K562 (cell line): Measurements from ENCODE around the gene NT5DC4. TPM values are rescaled to one million over a fixed set of nuclear protein-coding genes. Genes with fewer than 3 reads are reported as not detected.

Experiments used
- CHD1 ChIP-seq: fragments of 200-600 bp; sonication (generic); IDR thresholded peaks from one replicate; pipeline ENCODE4 v1.6.1; 2012; ENCODE audit warnings: mild to moderate bottlenecking, moderate library complexity, low read length, inconsistent platforms
- DNMT1 ChIP-seq: fragments of 450-650 bp; IDR thresholded peaks from 2 replicates; pipeline ENCODE4 v1.6.1; 2016; ENCODE audit warnings: antibody characterized with exemption, mild to moderate bottlenecking
- FOXK2 ChIP-seq, 2 experiments: fragments of 450-650 bp; IDR thresholded peaks in 1 of 2; conservative IDR thresholded peaks in 1 of 2; 2 replicates each; pipeline ENCODE4 v1.6.1; 2016; ENCODE audit warnings: low read depth in 2 of 2, mild to moderate bottlenecking in 1 of 2
- GABPB1 ChIP-seq: sonication (generic); formaldehyde crosslinking; IDR thresholded peaks from 2 replicates; pipeline ENCODE4 v1.8.0; 2022; ENCODE audit warnings: mild to moderate bottlenecking, missing genetic modification reagents
- HLTF ChIP-seq: fragments of 450-650 bp; IDR thresholded peaks from 2 replicates; pipeline ENCODE4 v1.6.1; 2016
- KDM2B ChIP-seq: fragments of 250-450 bp; sonication (Bioruptor Pico); IDR thresholded peaks from 2 replicates; pipeline ENCODE4 v1.8.0; 2021; ENCODE audit warnings: mild to moderate bottlenecking, moderate library complexity
- LARP7 ChIP-seq: fragments of 450-650 bp; IDR thresholded peaks from 2 replicates; pipeline ENCODE4 v1.6.1; 2016
- NCOR1 ChIP-seq: fragments of 450-650 bp; IDR thresholded peaks from 2 replicates; pipeline ENCODE4 v1.6.1; 2016; ENCODE audit warnings: mild to moderate bottlenecking, moderate library complexity
- NFRKB ChIP-seq: fragments of 450-650 bp; IDR thresholded peaks from 2 replicates; pipeline ENCODE4 v1.6.1; 2016; ENCODE audit warnings: low read depth
- NR1H2 ChIP-seq: sonication (generic); formaldehyde crosslinking; IDR thresholded peaks from 2 replicates; pipeline ENCODE4 v1.4.0; 2020; ENCODE audit warnings: mild to moderate bottlenecking, missing genetic modification reagents
- SRSF1 ChIP-seq: fragments of 200-400 bp; formaldehyde crosslinking; IDR thresholded peaks from 2 replicates; pipeline ENCODE4 v1.6.1; 2017; ENCODE audit warnings: mild to moderate bottlenecking, low read depth, low read length, moderate library complexity
- SRSF7 ChIP-seq: fragments of 200-400 bp; formaldehyde crosslinking; optimal IDR thresholded peaks from 2 replicates; pipeline ENCODE3; 2017; ENCODE audit warnings: mild to moderate bottlenecking, low read depth, low read length
- THRAP3 ChIP-seq: fragments of 450-650 bp; IDR thresholded peaks from 2 replicates; pipeline ENCODE4 v1.6.1; 2016; ENCODE audit warnings: mild to moderate bottlenecking, inconsistent platforms, borderline replicate concordance
- TRIM24 ChIP-seq, 2 experiments: fragments of 450-650 bp; IDR thresholded peaks; 2 replicates each; pipeline ENCODE4 v1.6.1; 2016
- ZBTB9 ChIP-seq: fragments of 450-650 bp; formaldehyde crosslinking; IDR thresholded peaks from 2 replicates; pipeline ENCODE4 v1.4.0; 2020; ENCODE audit warnings: mild to moderate bottlenecking, moderate library complexity
- ZNF699 ChIP-seq: fragments of 250-450 bp; sonication (Bioruptor Pico); IDR thresholded peaks from 2 replicates; pipeline ENCODE4 v1.8.0; 2021; ENCODE audit warnings: mild to moderate bottlenecking, moderate library complexity; ENCODE audit not compliant: insufficient replicate concordance
- polyA plus RNA-seq, 8 experiments: library from polyadenylated mRNA; depleted of rRNA in 4 of 8; stranded (reverse) in 5 of 8; unstranded in 3 of 8; fragments of >200 nt; fragmentation: Nextera tagmentation in 2 of 8; fragmentation: Illumina TruSeq in 1 of 8; extraction: Ambion mirVana in 2 of 8; extraction: Trizol in 1 of 8; gene quantifications; 2 replicates each; pipeline versions ENCODE4 v1.2.1 to v1.2.3, GENCODE V29; 2011 to 2014; ENCODE audit warnings: inconsistent platforms in 1 of 8, missing spikeins in 1 of 8
- total RNA-seq, 7 experiments: library from RNA; depleted of rRNA in 6 of 7; stranded (reverse); fragments of >200 nt in 6 of 7; fragmentation: Illumina TruSeq in 2 of 7; extraction: Trizol in 2 of 7; gene quantifications; 2 replicates each; pipeline versions ENCODE4 v1.2.1 to v1.2.3, GENCODE V29; 2011 to 2021; ENCODE audit warnings: low replicate concordance in 1 of 7
- TF ChIP-seq, protein P1 (sequence below): fragments of 450-650 bp; conservative IDR thresholded peaks from 2 replicates; pipeline ENCODE4 v1.6.1; 2016; ENCODE audit warnings: missing genetic modification characterization, low read depth, mild to moderate bottlenecking, control low read depth, missing compliant biosample characterization
- TF ChIP-seq, protein P2 (sequence below): fragments of 200-800 bp; sonication (Bioruptor generic); IDR thresholded peaks from 2 replicates; pipeline ENCODE4 v1.6.1; 2016; ENCODE audit warnings: missing genetic modification characterization, missing compliant biosample characterization
- TF ChIP-seq, protein P3 (sequence below): fragments of 450-650 bp; IDR thresholded peaks from 2 replicates; pipeline ENCODE4 v1.6.1; 2016; ENCODE audit warnings: mild to moderate bottlenecking

Gene NT5DC4
- total and polyA plus RNA-seq, 9 of the 15 experiments (the other 6 are each of a cell fraction or from before 2014, with no cell fraction given): 0.44 to 6.9 (median 2.5) TPM

GRCh38 chr2:112706170-112706664, 14.6 kb upstream of the NT5DC4 start (continued):
- TF ChIP-seq, protein P1, sequence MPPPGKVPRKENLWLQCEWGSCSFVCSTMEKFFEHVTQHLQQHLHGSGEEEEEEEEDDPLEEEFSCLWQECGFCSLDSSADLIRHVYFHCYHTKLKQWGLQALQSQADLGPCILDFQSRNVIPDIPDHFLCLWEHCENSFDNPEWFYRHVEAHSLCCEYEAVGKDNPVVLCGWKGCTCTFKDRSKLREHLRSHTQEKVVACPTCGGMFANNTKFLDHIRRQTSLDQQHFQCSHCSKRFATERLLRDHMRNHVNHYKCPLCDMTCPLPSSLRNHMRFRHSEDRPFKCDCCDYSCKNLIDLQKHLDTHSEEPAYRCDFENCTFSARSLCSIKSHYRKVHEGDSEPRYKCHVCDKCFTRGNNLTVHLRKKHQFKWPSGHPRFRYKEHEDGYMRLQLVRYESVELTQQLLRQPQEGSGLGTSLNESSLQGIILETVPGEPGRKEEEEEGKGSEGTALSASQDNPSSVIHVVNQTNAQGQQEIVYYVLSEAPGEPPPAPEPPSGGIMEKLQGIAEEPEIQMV (tag): no peak
- peak; percentile 88; the same call in 1 of the 2 replicates for TF ChIP-seq ZBTB9
- TF ChIP-seq, protein P2, sequence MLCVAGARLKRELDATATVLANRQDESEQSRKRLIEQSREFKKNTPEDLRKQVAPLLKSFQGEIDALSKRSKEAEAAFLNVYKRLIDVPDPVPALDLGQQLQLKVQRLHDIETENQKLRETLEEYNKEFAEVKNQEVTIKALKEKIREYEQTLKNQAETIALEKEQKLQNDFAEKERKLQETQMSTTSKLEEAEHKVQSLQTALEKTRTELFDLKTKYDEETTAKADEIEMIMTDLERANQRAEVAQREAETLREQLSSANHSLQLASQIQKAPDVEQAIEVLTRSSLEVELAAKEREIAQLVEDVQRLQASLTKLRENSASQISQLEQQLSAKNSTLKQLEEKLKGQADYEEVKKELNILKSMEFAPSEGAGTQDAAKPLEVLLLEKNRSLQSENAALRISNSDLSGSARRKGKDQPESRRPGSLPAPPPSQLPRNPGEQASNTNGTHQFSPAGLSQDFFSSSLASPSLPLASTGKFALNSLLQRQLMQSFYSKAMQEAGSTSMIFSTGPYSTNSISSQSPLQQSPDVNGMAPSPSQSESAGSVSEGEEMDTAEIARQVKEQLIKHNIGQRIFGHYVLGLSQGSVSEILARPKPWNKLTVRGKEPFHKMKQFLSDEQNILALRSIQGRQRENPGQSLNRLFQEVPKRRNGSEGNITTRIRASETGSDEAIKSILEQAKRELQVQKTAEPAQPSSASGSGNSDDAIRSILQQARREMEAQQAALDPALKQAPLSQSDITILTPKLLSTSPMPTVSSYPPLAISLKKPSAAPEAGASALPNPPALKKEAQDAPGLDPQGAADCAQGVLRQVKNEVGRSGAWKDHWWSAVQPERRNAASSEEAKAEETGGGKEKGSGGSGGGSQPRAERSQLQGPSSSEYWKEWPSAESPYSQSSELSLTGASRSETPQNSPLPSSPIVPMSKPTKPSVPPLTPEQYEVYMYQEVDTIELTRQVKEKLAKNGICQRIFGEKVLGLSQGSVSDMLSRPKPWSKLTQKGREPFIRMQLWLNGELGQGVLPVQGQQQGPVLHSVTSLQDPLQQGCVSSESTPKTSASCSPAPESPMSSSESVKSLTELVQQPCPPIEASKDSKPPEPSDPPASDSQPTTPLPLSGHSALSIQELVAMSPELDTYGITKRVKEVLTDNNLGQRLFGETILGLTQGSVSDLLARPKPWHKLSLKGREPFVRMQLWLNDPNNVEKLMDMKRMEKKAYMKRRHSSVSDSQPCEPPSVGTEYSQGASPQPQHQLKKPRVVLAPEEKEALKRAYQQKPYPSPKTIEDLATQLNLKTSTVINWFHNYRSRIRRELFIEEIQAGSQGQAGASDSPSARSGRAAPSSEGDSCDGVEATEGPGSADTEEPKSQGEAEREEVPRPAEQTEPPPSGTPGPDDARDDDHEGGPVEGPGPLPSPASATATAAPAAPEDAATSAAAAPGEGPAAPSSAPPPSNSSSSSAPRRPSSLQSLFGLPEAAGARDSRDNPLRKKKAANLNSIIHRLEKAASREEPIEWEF: no peak
- 0 out of 2 replicates have a peak, but pooled peaks have one; percentile 80 for TF ChIP-seq DNMT1
- TF ChIP-seq FOXK2 (conservative IDR thresholded peaks at IDR 0.05 in 1 of 2, IDR thresholded peaks at IDR 0.05 in 1 of 2; ENCODE audit: low read depth in 2 of 2): peak; percentile 69 to 74
- no peak for TF ChIP-seq LARP7
- TF ChIP-seq, protein P3, sequence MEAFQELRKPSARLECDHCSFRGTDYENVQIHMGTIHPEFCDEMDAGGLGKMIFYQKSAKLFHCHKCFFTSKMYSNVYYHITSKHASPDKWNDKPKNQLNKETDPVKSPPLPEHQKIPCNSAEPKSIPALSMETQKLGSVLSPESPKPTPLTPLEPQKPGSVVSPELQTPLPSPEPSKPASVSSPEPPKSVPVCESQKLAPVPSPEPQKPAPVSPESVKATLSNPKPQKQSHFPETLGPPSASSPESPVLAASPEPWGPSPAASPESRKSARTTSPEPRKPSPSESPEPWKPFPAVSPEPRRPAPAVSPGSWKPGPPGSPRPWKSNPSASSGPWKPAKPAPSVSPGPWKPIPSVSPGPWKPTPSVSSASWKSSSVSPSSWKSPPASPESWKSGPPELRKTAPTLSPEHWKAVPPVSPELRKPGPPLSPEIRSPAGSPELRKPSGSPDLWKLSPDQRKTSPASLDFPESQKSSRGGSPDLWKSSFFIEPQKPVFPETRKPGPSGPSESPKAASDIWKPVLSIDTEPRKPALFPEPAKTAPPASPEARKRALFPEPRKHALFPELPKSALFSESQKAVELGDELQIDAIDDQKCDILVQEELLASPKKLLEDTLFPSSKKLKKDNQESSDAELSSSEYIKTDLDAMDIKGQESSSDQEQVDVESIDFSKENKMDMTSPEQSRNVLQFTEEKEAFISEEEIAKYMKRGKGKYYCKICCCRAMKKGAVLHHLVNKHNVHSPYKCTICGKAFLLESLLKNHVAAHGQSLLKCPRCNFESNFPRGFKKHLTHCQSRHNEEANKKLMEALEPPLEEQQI: peak; percentile 69; the same call in 1 of the 2 replicates
- peak; percentile 48; the same call in 1 of the 2 replicates for TF ChIP-seq GABPB1 (CRISPR knock-in tag)
- TF ChIP-seq SRSF7: no peak
- no peak for TF ChIP-seq CHD1
- no peak for TF ChIP-seq THRAP3
- no peak for TF ChIP-seq SRSF1
- TF ChIP-seq NFRKB: no peak; the same call in none of the 2 replicates
- TF ChIP-seq ZNF699: no peak
- peak; percentile 95 for TF ChIP-seq NCOR1
- TF ChIP-seq TRIM24 (IDR thresholded peaks at IDR 0.05): peak; percentile 91 to 93
- TF ChIP-seq HLTF: peak; percentile 68; the same call in 1 of the 2 replicates
- TF ChIP-seq NR1H2 (CRISPR knock-in tag): no peak
- no peak; the same call in 1 of the 2 replicates for TF ChIP-seq KDM2B (CRISPR knock-in tag)
